ENCODE measurements around the gene ATXN10.
"Not testable (repeated sequence)": the region's sequence is repeated elsewhere in the genome, so short reads cannot be mapped to it uniquely, and the experiment has no call there.

ATXN10 gene

DNA sequence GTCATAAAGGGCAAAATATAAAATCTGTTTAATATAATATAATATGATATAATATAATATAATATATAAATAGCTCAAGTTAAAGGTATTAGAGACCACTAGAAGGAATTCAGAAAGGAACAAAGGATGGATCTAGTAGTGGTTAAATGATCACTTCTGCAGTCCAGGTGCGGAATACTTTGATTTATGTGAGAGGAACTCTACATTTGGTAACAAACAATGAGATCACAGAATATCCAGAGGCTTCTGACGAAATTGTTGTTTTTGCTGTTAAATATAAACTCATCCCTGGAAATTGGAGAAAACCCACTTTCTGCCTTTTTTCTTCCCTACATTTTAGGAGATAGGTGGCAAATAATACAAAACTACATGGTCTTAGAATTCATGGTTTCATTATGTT lies 36.0 kb downstream of the ATXN10 start:
- in situ Hi-C loops (cut with HindIII; ENCODE audit: low sequenced_read_pairs), result no loop called here
- DNase-seq (ENCODE audit: low read depth, low spot score), result no peak
- TF ChIP-seq, protein P1, sequence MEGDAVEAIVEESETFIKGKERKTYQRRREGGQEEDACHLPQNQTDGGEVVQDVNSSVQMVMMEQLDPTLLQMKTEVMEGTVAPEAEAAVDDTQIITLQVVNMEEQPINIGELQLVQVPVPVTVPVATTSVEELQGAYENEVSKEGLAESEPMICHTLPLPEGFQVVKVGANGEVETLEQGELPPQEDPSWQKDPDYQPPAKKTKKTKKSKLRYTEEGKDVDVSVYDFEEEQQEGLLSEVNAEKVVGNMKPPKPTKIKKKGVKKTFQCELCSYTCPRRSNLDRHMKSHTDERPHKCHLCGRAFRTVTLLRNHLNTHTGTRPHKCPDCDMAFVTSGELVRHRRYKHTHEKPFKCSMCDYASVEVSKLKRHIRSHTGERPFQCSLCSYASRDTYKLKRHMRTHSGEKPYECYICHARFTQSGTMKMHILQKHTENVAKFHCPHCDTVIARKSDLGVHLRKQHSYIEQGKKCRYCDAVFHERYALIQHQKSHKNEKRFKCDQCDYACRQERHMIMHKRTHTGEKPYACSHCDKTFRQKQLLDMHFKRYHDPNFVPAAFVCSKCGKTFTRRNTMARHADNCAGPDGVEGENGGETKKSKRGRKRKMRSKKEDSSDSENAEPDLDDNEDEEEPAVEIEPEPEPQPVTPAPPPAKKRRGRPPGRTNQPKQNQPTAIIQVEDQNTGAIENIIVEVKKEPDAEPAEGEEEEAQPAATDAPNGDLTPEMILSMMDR (IDR thresholded peaks at IDR 0.05; ENCODE audit: low read depth, low read length), result no peak
- H3K4me3 ChIP-seq (ENCODE audit: low read depth, low read length), result no peak overlapping the region

DNA sequence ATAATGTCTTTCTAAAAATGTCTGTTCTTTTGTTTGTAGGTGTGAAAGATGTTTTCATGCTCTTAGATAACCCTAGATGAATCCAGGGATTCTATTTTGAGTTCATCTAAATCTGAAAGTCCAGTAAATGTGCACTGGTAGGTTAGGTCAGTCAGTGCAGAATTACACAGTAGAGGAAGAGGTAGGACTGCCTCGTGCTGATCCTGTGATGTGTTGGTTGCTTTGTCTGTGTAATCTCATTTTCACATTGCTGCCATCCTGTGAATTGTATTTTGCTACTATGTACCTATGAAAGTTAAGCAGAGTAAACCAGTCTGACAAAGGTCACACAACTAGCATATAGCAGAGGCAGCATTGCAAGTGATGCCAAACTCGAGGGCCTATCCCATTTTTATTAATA lies 36.5 kb downstream of the ATXN10 start:
- TF ChIP-seq, protein P1 (IDR thresholded peaks at IDR 0.05; ENCODE audit: low read depth, low read length), result no peak
- in situ Hi-C loops (cut with HindIII; ENCODE audit: low sequenced_read_pairs), result no loop called here
- DNase-seq (ENCODE audit: low read depth, low spot score), result no peak
- no peak overlapping the region for H3K4me3 ChIP-seq (ENCODE audit: low read depth, low read length)

DNA sequence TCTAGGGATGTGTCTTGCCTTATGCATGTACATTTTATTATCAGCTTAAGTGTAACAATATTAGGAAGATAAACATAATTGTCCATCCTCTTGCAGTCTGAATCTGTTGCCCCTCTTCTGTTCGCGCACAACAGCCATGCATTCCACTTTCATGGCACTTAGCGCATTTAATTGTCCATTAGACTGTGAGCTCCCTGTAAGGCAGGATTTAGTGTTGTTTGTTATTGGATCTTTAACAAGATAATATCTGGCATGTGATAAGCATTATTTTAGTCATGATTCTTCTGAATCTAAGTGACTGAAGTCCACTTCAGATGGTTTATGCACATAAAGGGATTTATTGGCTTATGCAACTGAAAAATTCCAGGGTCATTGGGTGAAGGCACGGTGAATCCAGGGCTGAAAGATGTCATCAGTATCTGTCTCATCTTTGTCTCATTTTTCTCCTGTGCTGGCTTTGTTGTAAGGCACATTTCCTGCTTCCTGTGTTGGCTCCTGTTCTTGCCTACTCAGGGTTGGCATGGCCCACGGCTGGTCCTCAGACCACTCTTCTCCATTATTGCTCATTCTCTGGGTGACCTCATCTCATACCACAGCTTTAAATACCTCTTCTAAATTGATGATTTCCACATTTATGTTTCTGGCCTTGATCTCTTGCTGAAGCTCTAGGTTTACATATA lies 37.6 kb downstream of the ATXN10 start:
- in situ Hi-C loops (cut with HindIII; ENCODE audit: low sequenced_read_pairs), result no loop called here
- DNase-seq (ENCODE audit: low read depth, low spot score), result peak; percentile 75
- H3K4me3 ChIP-seq (ENCODE audit: low read depth, low read length), result no peak overlapping the region
- TF ChIP-seq, protein P1 (IDR thresholded peaks at IDR 0.05; ENCODE audit: low read depth, low read length), result no peak

DNA sequence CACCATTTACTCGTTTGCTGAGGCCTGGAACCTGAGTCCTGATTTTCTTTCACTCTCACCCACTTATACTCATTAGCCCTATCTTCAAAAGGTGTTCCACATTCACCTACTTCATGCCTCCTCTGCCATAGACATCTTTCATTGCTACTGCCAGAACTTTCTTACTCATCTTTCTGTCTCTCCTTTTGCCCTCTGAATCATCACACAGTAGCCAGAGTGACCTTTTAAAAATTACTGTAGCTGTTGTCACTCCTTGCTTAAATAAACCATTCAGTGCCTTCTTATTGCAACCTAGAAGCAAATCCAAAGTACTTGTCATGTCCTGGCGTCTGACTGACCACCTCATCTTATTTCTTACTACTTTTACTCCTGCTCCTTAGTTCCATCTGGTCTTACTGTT lies 38.2 kb downstream of the ATXN10 start:
- peak; percentile 47 for DNase-seq (ENCODE audit: low read depth, low spot score)
- TF ChIP-seq, protein P1 (IDR thresholded peaks at IDR 0.05; ENCODE audit: low read depth, low read length), result no peak
- in situ Hi-C loops (cut with HindIII; ENCODE audit: low sequenced_read_pairs), result no loop called here
- no peak overlapping the region for H3K4me3 ChIP-seq (ENCODE audit: low read depth, low read length)

DNA sequence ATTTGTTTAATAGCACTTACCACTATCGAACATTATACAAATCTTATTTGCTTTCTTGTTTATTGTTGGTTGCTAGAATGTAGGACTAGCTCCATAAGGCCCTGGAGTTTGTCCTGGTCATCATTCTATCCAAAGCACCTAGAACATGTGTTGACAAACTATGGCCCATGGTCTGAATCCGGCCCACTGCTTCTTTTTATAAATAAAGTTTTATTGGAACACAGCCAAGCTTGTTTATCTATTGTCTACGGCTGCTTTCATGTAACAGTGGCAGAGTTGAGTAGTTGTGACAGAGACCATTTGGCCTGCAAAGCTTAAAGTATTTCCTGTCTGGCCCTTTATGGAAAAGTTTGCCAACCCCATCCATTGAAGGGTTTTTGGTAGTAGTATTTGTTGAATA lies 38.8 kb downstream of the ATXN10 start:
- TF ChIP-seq, protein P1 (IDR thresholded peaks at IDR 0.05; ENCODE audit: low read depth, low read length), result no peak
- no peak for DNase-seq (ENCODE audit: low read depth, low spot score)
- H3K4me3 ChIP-seq (ENCODE audit: low read depth, low read length), result no peak overlapping the region
- in situ Hi-C loops (cut with HindIII; ENCODE audit: low sequenced_read_pairs), result no loop called here

DNA sequence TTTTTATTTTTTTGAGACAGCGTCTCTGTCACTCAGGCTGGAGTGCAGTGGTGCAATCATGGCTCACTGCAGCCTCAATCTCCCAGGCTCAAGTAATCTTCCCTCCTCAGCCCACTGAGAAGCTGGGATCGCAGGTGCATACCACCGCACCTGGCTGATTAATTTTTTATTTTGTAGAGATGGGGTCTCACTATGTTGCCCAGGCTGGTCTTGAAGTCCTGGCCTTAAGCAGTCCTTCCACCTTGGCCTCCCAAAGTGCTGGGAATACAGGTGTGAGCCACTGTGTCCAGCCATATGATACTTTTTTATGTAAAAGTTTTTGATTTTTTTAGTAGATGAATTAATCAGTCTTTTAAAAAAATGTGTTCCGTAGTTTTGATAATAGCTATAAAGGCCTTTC lies 42.8 kb downstream of the ATXN10 start:
- DNase-seq (ENCODE audit: low read depth, low spot score); H3K4me3 ChIP-seq (ENCODE audit: low read depth, low read length); in situ Hi-C loops (cut with HindIII; ENCODE audit: low sequenced_read_pairs): not testable (repeated sequence)

DNA sequence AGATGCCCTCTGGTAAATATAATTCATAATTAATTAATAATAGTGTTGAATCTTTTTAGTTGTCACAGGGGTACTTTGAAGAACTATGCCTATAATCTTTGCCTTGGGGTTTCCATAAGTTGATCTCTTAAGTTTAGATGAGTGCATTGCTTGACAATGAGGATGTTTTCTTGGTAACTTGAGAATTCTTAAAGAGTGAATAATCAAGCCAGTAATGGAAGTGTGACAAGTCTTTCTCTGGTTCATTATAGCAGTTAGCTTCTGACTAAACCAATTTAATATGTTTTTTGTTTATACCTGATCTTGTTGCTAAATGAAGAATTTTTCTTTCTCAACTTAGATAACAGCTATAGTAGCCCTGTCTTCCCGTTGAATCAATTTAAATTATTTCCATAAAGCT lies 46.2 kb downstream of the ATXN10 start:
- TF ChIP-seq, protein P1 (IDR thresholded peaks at IDR 0.05; ENCODE audit: low read depth, low read length), result no peak
- DNase-seq (ENCODE audit: low read depth, low spot score), result peak; percentile 71
- in situ Hi-C loops (cut with HindIII; ENCODE audit: low sequenced_read_pairs), result no loop called here
- no peak overlapping the region for H3K4me3 ChIP-seq (ENCODE audit: low read depth, low read length)

Data from astrocyte of the spinal cord (primary cell).